Ovary (tissue), 9 donors: ENCODE results near the gene SIM1. TPM values are rescaled to one million over a fixed set of nuclear protein-coding genes. Genes with fewer than 3 reads are reported as not detected.

Experiments
- DNase-seq, 5 donors: peaks; one replicate each; pipeline ENCODE4 v3.0.0-alpha.2; 2019 to 2020
- H3K27ac ChIP-seq, 2 donors: fragments of 200-600 bp; one replicate each; pipeline versions ENCODE4 v1.5.1 to v1.8.0; 2019 to 2022
- H3K27me3 ChIP-seq: fragments of 200-600 bp; one replicate; pipeline ENCODE4 v1.8.0; 2022
- H3K36me3 ChIP-seq: fragments of 200-600 bp; sonication (generic); one replicate; pipeline ENCODE4 v1.5.1; 2019
- H3K4me1 ChIP-seq: one replicate; pipeline ENCODE4 v1.8.1; 2013; ENCODE audit warnings: mild to moderate bottlenecking, moderate library complexity; ENCODE audit not compliant: insufficient read depth
- H3K4me3 ChIP-seq: fragments of 200-600 bp; sonication (generic); one replicate; pipeline ENCODE4 v1.5.1; 2017
- H3K9me3 ChIP-seq, 2 donors: fragments of 200-600 bp in 1 of 2; sonication (generic) in 1 of 2; one replicate each; pipeline versions ENCODE4 v1.5.1 to v1.8.1; 2013 to 2019; ENCODE audit warnings: mild to moderate bottlenecking in 1 of 2, moderate library complexity in 1 of 2
- CTCF ChIP-seq, 3 donors: fragments of 450-650 bp in 2 of 3; fragments of 200-600 bp in 1 of 3; IDR thresholded peaks; one replicate each; pipeline versions ENCODE4 v1.5.1 to v1.8.0; 2016 to 2022; ENCODE audit warnings: antibody characterized with exemption in 3 of 3, mild to moderate bottlenecking in 1 of 3
- EP300 ChIP-seq: sonication (generic); formaldehyde crosslinking; IDR thresholded peaks from one replicate; pipeline ENCODE4 v1.6.1; 2017; ENCODE audit warnings: antibody characterized with exemption
- POLR2A ChIP-seq: fragments of 450-650 bp; IDR thresholded peaks from one replicate; pipeline ENCODE4 v1.6.1; 2017; ENCODE audit warnings: antibody characterized with exemption, mild to moderate bottlenecking, moderate library complexity
- WGBS, 3 donors: extraction: QIAGEN DNeasy Blood & Tissue Kit in 1 of 3; methylation state at CpG; one replicate each; pipeline versions ENCODE4 v1.1.5 to v1.1.7; 2013 to 2017; 5-methylcytosine and 5-hydroxymethylcytosine counted together
- intact Hi-C, 4 donors: fragments of 100-400 bp; cut with DNase I; formaldehyde crosslinking; loops; one replicate each; pipeline versions ENCODE4 v1.11.0 to v1.15.1; 2022 to 2023
- polyA plus RNA-seq, 2 donors: library from polyadenylated mRNA; stranded (reverse); fragments of 200-250 nt in 1 of 2; fragments of 350-450 nt in 1 of 2; fragmentation: Illumina TruSeq in 1 of 2; extraction: RNeasy Lipid Tissue Mini Kit (QIAGEN cat#74804) in 1 of 2; gene quantifications; one replicate each; pipeline ENCODE4 v1.2.3, GENCODE V29; 2013 to 2014
- total RNA-seq, 7 donors: library from RNA; depleted of rRNA in 2 of 7; stranded (reverse); fragments of >200 nt in 2 of 7; fragmentation: NEBNext Ultra II Directional in 3 of 7; extraction: Animal tissue kit (Norgen Biotek cat#: 25700) in 3 of 7; gene quantifications; one replicate each; pipeline versions ENCODE4 v1.1.0 to v1.2.4, GENCODE V29; 2016 to 2023
- donor health status: DM: no; HTN: no; CAD: no; lungs with moderate emphysema.
- donor health status: DM: no; HTN: no; CAD: no.
- donor health status: Bipolar disorder and iron deficiency.
- donor health status: DM: yes; HTN: yes; CAD: no.
- donor health status: DM: no; HTN: no; CAD: no.
- donor health status: DM: yes; HTN: yes; CAD: no.

SIM1 gene
- total and polyA plus RNA-seq, 9 donors, result 0.12 TPM; not detected in 8

GRCh38 chr6:100343316-100344077, 121.2 kb downstream of the SIM1 start:
- H3K9me3 ChIP-seq, result no peaks in the 10 kb centered on the region
- intact Hi-C loops, result no loop called here
- H3K27me3 ChIP-seq, result no peaks in the 10 kb centered on the region
- TF ChIP-seq POLR2A, result no peak
- no peak for TF ChIP-seq EP300
- TF ChIP-seq CTCF (IDR thresholded peaks at IDR 0.05), result no peak
- DNase-seq, result no peak
- no peak overlapping the region for H3K27ac ChIP-seq
- 24 to 34% (median 34%) methylated on average over 4 of the region's 4 CpGs for WGBS, 3 donors
- H3K36me3 ChIP-seq, result no peaks in the 10 kb centered on the region
- no peaks in the 10 kb centered on the region for H3K4me1 ChIP-seq
- no peak overlapping the region for H3K4me3 ChIP-seq

DNA sequence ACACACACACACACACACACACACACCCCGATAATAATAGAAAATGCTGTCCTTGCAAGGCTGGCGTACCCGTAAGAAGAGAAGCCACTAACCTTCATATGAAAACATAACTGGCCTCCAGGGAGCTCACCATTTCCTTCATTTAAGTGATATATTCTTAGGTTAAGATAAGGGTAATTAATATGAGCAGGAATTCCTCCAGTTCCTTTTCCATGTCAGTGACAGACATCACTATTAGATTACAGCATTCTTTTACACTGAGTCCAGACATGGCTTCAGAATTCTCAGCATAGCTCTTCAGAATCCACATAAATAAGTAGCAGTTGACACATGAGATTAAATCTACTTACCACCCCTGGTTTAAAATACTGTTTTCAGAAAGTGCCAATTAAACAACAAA, 121.9 kb downstream of the SIM1 start:
- no peak overlapping the region for H3K27ac ChIP-seq
- no peaks in the 10 kb centered on the region for H3K36me3 ChIP-seq
- no peak overlapping the region for H3K4me3 ChIP-seq
- 37 to 58% (median 45%) methylated on average over 3 of the region's 3 CpGs for WGBS, 3 donors
- intact Hi-C loops, result no loop called here
- H3K4me1 ChIP-seq, result no peaks in the 10 kb centered on the region
- TF ChIP-seq CTCF (IDR thresholded peaks at IDR 0.05) (no peak), EP300 (no peak), POLR2A (no peak)
- no peaks in the 10 kb centered on the region for H3K27me3 ChIP-seq
- no peaks in the 10 kb centered on the region for H3K9me3 ChIP-seq
- no peak for DNase-seq

DNA sequence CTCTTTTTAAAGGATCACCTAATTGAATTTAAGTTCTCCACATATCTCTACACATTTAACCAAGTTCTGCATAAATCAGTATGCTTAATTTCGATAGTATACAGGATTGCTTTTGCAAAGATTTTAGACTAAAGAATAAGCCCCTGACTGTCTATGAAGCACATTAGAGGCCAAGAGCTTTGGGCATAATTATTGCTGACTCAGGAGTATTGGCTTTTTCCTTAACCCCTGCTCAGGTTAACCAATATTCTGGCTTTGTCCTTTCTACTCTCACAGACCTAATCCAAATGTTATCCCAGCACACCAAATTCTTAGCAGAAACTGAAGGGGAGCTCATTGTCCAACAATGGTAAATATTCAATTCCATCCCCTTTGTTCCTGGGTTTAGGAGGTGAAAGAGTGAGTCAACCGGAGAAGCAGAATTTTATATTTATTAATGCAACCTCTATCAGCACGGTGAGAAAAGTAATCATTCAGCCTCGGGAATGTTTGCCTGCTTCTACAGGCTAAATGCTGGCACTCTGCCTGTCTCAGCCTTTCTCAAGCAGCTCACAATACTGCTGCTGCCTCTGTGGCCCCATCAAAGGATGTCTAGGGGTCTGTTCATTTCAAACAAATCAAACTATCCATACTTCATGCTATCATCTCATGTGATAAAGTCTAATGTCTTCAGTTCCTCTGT, 125.0 kb downstream of the SIM1 start:
- H3K4me3 ChIP-seq, result no peak overlapping the region
- no peaks in the 10 kb centered on the region for H3K36me3 ChIP-seq
- no peaks in the 10 kb centered on the region for H3K4me1 ChIP-seq
- 54 to 76% (median 63%) methylated on average over 4 of the region's 4 CpGs for WGBS, 3 donors
- H3K9me3 ChIP-seq, result no peaks in the 10 kb centered on the region
- no peak overlapping the region for H3K27ac ChIP-seq
- no peaks in the 10 kb centered on the region for H3K27me3 ChIP-seq
- no peak for DNase-seq
- intact Hi-C loops, result no loop called here
- TF ChIP-seq CTCF (IDR thresholded peaks at IDR 0.05) (no peak), POLR2A (no peak), EP300 (no peak)

DNA sequence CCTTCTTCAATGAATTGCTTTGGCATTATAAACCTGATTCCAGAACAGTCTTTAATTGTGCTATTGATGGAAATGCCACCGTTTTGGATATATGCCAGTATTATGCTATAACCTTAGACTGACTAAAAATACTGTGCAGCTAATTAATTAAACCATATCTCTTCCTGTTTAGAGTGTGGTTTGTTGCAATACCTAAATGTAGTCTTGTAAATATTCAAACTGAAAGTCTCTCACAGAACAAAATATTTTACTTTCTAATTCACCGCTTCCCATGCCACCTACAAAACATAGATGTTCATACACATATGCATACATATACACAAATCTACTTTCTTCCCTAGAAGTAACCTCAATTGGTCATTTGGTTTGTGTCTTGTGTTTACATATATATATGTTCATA, 126.6 kb downstream of the SIM1 start:
- intact Hi-C loops, result no loop called here
- H3K4me3 ChIP-seq, result no peak overlapping the region
- H3K4me1 ChIP-seq, result no peaks in the 10 kb centered on the region
- H3K27ac ChIP-seq, result no peak overlapping the region
- no peak for TF ChIP-seq EP300
- TF ChIP-seq CTCF (IDR thresholded peaks at IDR 0.05), result no peak
- TF ChIP-seq POLR2A, result no peak
- no peaks in the 10 kb centered on the region for H3K27me3 ChIP-seq
- no peaks in the 10 kb centered on the region for H3K36me3 ChIP-seq
- DNase-seq, result no peak
- 73 to 77% (median 75%) methylated on average over 2 of the region's 2 CpGs for WGBS, 3 donors
- H3K9me3 ChIP-seq, result no peaks in the 10 kb centered on the region
